ENCODE results near the gene APBB1. TPM values are rescaled to one million over a fixed set of nuclear protein-coding genes. Genes with fewer than 3 reads are reported as not detected.

APBB1 gene
- total RNA-seq, 2 donors from 2014 or later, result 51.5 to 51.6 TPM

DNA sequence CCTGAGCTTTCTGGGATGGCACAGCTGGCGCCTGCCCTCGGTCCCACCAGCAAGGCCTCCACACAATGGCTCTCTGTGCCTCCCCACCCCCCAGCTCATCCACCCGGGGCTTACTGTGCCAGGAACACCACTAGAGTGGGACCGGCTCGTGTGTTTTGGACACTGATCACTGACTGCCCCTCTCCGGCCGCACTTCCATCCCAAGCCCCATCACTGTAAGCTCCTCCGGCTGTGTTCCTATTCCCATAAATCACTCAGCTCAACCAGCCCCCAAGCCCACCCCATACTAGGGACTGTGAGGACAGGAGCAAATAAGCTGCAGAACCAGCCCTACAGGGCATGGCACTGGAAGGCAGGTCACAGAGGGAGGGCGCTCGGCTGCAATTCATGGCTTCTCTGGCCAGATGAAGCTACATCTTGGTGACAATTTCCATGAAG, 7.3 kb downstream of the APBB1 start:
- Histone ChIP-seq H3K4me3 (ENCODE audit: low read length) (no peak overlapping the region), H3K9me3 (ENCODE audit: control insufficient read depth, low read length) (no peaks in the 10 kb centered on the region), H3K9ac (ENCODE audit: extremely low read depth, low read length, poor library complexity, severe bottlenecking) (no peak overlapping the region), H3K27me3 (ENCODE audit: control insufficient read depth, insufficient read depth, low read length, poor library complexity, severe bottlenecking) (no peaks in the 10 kb centered on the region), H3K27ac (ENCODE audit: low read depth, low read length) (no peak overlapping the region), H3K4me1 (ENCODE audit: control insufficient read depth, insufficient read depth, low read length) (no peaks in the 10 kb centered on the region), H3K36me3 (ENCODE audit: control insufficient read depth, insufficient read depth, low read length) (peaks cover 3% of the 10 kb centered on the region)
- Mint-ChIP-seq H3K27me3 (ENCODE audit: insufficient read depth) (no peaks in the 10 kb centered on the region), H3K4me3 (no peak overlapping the region), H3K36me3 (ENCODE audit: low read depth) (peaks cover 4% of the 10 kb centered on the region), H3K27ac (no peak overlapping the region), H3K4me1 (peaks cover 5% of the 10 kb centered on the region), H3K9me3 (no peaks in the 10 kb centered on the region)
- TF ChIP-seq, protein P1, sequence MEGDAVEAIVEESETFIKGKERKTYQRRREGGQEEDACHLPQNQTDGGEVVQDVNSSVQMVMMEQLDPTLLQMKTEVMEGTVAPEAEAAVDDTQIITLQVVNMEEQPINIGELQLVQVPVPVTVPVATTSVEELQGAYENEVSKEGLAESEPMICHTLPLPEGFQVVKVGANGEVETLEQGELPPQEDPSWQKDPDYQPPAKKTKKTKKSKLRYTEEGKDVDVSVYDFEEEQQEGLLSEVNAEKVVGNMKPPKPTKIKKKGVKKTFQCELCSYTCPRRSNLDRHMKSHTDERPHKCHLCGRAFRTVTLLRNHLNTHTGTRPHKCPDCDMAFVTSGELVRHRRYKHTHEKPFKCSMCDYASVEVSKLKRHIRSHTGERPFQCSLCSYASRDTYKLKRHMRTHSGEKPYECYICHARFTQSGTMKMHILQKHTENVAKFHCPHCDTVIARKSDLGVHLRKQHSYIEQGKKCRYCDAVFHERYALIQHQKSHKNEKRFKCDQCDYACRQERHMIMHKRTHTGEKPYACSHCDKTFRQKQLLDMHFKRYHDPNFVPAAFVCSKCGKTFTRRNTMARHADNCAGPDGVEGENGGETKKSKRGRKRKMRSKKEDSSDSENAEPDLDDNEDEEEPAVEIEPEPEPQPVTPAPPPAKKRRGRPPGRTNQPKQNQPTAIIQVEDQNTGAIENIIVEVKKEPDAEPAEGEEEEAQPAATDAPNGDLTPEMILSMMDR (conservative IDR thresholded peaks at IDR 0.05), result no peak
- 94% methylated on average over 6 to 10 of the region's 10 CpGs for WGBS, 2 experiments (ENCODE audit: insufficient coverage in 1 of 2, insufficient read length in 1 of 2)
- DNase-seq, result no peak

DNA sequence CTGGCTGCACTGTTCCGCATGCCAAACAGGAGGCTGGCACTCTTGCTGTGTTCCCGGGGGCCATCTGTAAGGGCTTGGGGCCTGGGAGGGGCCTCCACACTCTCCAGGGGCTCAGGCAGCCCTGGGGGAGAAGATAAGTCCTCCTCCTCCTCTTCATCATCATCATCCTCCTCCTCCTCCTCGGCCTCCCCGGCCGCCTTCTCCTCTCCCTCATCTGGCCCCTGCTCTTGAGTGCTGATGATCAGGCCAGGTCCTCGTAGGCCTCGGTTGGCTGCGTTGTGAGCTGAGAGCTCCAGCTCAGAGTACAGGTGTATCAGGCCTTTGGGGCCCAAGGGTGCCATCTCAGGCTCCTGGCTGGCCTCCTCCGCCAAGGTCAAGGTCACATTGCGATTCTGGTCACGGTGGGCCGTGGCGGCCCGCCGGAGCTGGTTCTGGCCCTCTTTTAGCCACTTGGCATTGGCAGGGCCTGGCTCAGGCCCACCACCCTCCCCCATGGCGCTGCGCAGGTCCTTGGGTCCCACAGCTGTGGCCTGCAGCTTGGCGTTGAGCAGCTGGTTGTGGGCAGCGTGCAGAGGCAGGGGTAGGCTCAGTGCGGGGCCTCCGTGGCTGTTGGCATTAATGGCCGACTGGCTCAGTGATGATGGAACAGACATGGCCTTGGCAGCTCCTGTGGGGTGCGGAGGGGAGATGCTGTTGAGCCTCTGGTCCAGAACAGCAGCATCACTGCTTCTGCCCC, 8.0 kb downstream of the APBB1 start:
- no peak overlapping the region for H3K4me3 ChIP-seq (ENCODE audit: low read length)
- H3K36me3 Mint-ChIP-seq (ENCODE audit: low read depth), result peaks cover 4% of the 10 kb centered on the region
- TF ChIP-seq, protein P1 (conservative IDR thresholded peaks at IDR 0.05), result no peak
- WGBS, 2 experiments (ENCODE audit: insufficient coverage in 1 of 2, insufficient read length in 1 of 2), result 95 to 100% methylated on average over 5 to 23 of the region's 23 CpGs
- H3K4me1 ChIP-seq (ENCODE audit: control insufficient read depth, insufficient read depth, low read length), result no peaks in the 10 kb centered on the region
- peaks cover 3% of the 10 kb centered on the region for H3K36me3 ChIP-seq (ENCODE audit: control insufficient read depth, insufficient read depth, low read length)
- H3K27ac Mint-ChIP-seq, result no peak overlapping the region
- H3K9me3 ChIP-seq (ENCODE audit: control insufficient read depth, low read length), result no peaks in the 10 kb centered on the region
- H3K27me3 Mint-ChIP-seq (ENCODE audit: insufficient read depth), result no peaks in the 10 kb centered on the region
- H3K4me3 Mint-ChIP-seq, result no peak overlapping the region
- H3K27me3 ChIP-seq (ENCODE audit: control insufficient read depth, insufficient read depth, low read length, poor library complexity, severe bottlenecking), result no peaks in the 10 kb centered on the region
- no peaks in the 10 kb centered on the region for H3K9me3 Mint-ChIP-seq
- peaks cover 5% of the 10 kb centered on the region for H3K4me1 Mint-ChIP-seq
- DNase-seq, result no peak
- no peak overlapping the region for H3K27ac ChIP-seq (ENCODE audit: low read depth, low read length)
- no peak overlapping the region for H3K9ac ChIP-seq (ENCODE audit: extremely low read depth, low read length, poor library complexity, severe bottlenecking)

DNA sequence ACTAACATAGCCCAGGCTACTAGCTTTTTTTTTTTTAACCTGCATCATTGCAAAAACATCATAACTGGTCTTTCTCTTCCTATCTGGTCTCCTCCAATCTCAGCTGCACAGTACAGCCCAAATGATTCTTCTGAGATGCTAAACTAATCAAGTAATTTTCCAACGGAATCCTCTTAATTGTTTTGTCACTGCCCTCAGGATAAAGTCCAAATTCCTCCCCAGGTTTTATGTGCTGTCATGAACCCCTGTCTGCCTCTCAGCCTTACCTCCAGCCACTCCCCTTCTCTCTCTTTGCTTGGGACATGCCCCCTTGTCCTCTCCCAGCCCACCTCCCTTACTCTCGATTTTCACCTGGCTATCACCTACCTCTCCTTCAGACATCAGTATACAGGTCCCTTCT, 12.5 kb downstream of the APBB1 start:
- H3K27me3 Mint-ChIP-seq (ENCODE audit: insufficient read depth), result no peaks in the 10 kb centered on the region
- H3K4me1 Mint-ChIP-seq, result no peaks in the 10 kb centered on the region
- no peaks in the 10 kb centered on the region for H3K27me3 ChIP-seq (ENCODE audit: control insufficient read depth, insufficient read depth, low read length, poor library complexity, severe bottlenecking)
- H3K9me3 Mint-ChIP-seq, result no peaks in the 10 kb centered on the region
- H3K4me3 Mint-ChIP-seq, result no peak overlapping the region
- no peak overlapping the region for H3K9ac ChIP-seq (ENCODE audit: extremely low read depth, low read length, poor library complexity, severe bottlenecking)
- DNase-seq, result no peak
- TF ChIP-seq, protein P1 (conservative IDR thresholded peaks at IDR 0.05), result no peak
- no peaks in the 10 kb centered on the region for H3K4me1 ChIP-seq (ENCODE audit: control insufficient read depth, insufficient read depth, low read length)
- H3K36me3 ChIP-seq (ENCODE audit: control insufficient read depth, insufficient read depth, low read length), result peaks cover 3% of the 10 kb centered on the region
- WGBS, 2 experiments (ENCODE audit: insufficient coverage in 1 of 2, insufficient read length in 1 of 2), result 80 to 95% methylated on average over 2 of the region's 2 CpGs
- no peak overlapping the region for H3K27ac ChIP-seq (ENCODE audit: low read depth, low read length)
- H3K9me3 ChIP-seq (ENCODE audit: control insufficient read depth, low read length), result no peaks in the 10 kb centered on the region
- H3K36me3 Mint-ChIP-seq (ENCODE audit: low read depth), result peaks cover 9% of the 10 kb centered on the region
- no peak overlapping the region for H3K27ac Mint-ChIP-seq
- H3K4me3 ChIP-seq (ENCODE audit: low read length), result no peak overlapping the region

Data from endodermal cell (in vitro differentiated cells).